GM12878 (cell line): ENCODE data around the gene MACF1. TPM values are rescaled to one million over a fixed set of nuclear protein-coding genes. Genes with fewer than 3 reads are reported as not detected.

Experiments used
- ATAC-seq: fragments of 200-7000 bp; cut with Tn5 transposase; 3 replicates; pipeline ENCODE4 v1.9.1; 2020; ENCODE audit warnings: mild to moderate bottlenecking, moderate library complexity
- BruUV-seq: library from RNA; stranded (reverse); fragments of 400-500 nt; replicated peaks from 2 replicates; lab custom pipeline; 2021; lab: Mats Ljungman, UMichigan
- CTCF ChIA-PET: fragments of 300-600 bp; sonication (Branson Sonifier 250); formaldehyde crosslinking; extraction: SDS; loops from one replicate; lab custom pipeline; 2021; ENCODE audit warnings: inconsistent platforms; lab: Yijun Ruan, JAX
- POLR2A ChIA-PET: fragments of 350-600 bp; formaldehyde crosslinking; extraction: SDS; loops from one replicate; lab custom pipeline; 2021; ENCODE audit warnings: inconsistent platforms; lab: Charles Lee
- RAD21 ChIA-PET: fragments of 300-600 bp; sonication (Branson Sonifier 250); formaldehyde crosslinking; loops from one replicate; lab custom pipeline; 2023; ENCODE audit warnings: antibody characterized with exemption; ENCODE audit not compliant: unreplicated experiment; lab: Charles Lee
- SMC1A ChIA-PET: fragments of 300-600 bp; sonication (Branson Sonifier 250); formaldehyde crosslinking; loops from one replicate; lab custom pipeline; 2023; ENCODE audit not compliant: unreplicated experiment, uncharacterized antibody; lab: Charles Lee
- DNase-seq: peaks from one replicate; pipeline ENCODE4 v3.0.0-alpha.2; 2011; ENCODE audit warnings: low read depth, low spot score
- FAIRE-seq: peaks from 3 replicates; lab custom pipeline; 2011; peaks lifted over from hg19 to GRCh38; lab: Jason Lieb, UNC
- H2AFZ ChIP-seq: 2 replicates; pipeline ENCODE4 v1.6.0; 2011; ENCODE audit warnings: low read depth, low read length, control low read depth; ENCODE audit not compliant: control insufficient read depth
- H3K27ac ChIP-seq: 2 replicates; pipeline ENCODE4 v1.5.1; 2011; ENCODE audit warnings: control low read depth; ENCODE audit not compliant: control insufficient read depth, insufficient read depth
- H3K27me3 ChIP-seq, 2 experiments: replicated peaks in 1 of 2; 2 replicates each; pipeline versions ENCODE4 v1.6.0 to v1.6.1; 2011; ENCODE audit warnings: low read length in 1 of 2; ENCODE audit not compliant: control insufficient read depth in 2 of 2, insufficient read depth in 2 of 2
- H3K36me3 ChIP-seq, 2 experiments: 2 replicates each; pipeline ENCODE4 v1.5.1; 2011; ENCODE audit warnings: low read length in 1 of 2; ENCODE audit not compliant: control insufficient read depth in 2 of 2, insufficient read depth in 2 of 2
- H3K4me1 ChIP-seq: 2 replicates; pipeline ENCODE4 v1.6.1; 2011; ENCODE audit warnings: mild to moderate bottlenecking, low read length, moderate library complexity, mixed read lengths; ENCODE audit not compliant: control insufficient read depth, insufficient read depth
- H3K4me2 ChIP-seq: 2 replicates; pipeline ENCODE4 v1.6.0; 2011; ENCODE audit warnings: control low read depth; ENCODE audit not compliant: control insufficient read depth, insufficient read depth
- H3K4me3 ChIP-seq: fragments of 200-600 bp; sonication (generic); 2 replicates; pipeline ENCODE4 v1.5.1; 2016
- H3K79me2 ChIP-seq: 2 replicates; pipeline ENCODE4 v1.6.0; 2011; ENCODE audit warnings: low read length; ENCODE audit not compliant: control insufficient read depth, insufficient read depth
- H3K9ac ChIP-seq: 2 replicates; pipeline ENCODE4 v1.8.0; 2011; ENCODE audit warnings: low read length, control low read depth, mixed read lengths; ENCODE audit not compliant: control insufficient read depth, insufficient read depth
- H3K9me3 ChIP-seq: replicated peaks from 3 replicates; pipeline ENCODE4 v1.5.1; 2011; ENCODE audit warnings: mild to moderate bottlenecking, low read length; ENCODE audit not compliant: control insufficient read depth, insufficient read depth
- H4K20me1 ChIP-seq: 2 replicates; pipeline ENCODE4 v1.6.0; 2011; ENCODE audit not compliant: control insufficient read depth, insufficient read depth
- GATAD2B ChIP-seq: fragments of 450-650 bp; conservative IDR thresholded peaks from 2 replicates; pipeline ENCODE4 v1.6.1; 2017; ENCODE audit warnings: low read depth, mild to moderate bottlenecking, moderate library complexity
- IKZF1 ChIP-seq: fragments of 450-650 bp; conservative IDR thresholded peaks from 2 replicates; pipeline ENCODE4 v1.6.1; 2017; ENCODE audit warnings: antibody characterized with exemption, mild to moderate bottlenecking
- LARP7 ChIP-seq: fragments of 450-650 bp; IDR thresholded peaks from 2 replicates; pipeline ENCODE4 v1.6.1; 2017; ENCODE audit warnings: mild to moderate bottlenecking
- MXI1 ChIP-seq: fragments of 150-350 bp; IDR thresholded peaks from 2 replicates; pipeline ENCODE4 v1.6.1; 2011; ENCODE audit warnings: low read depth, mild to moderate bottlenecking, inconsistent platforms, low read length, improper control_type of control experiment
- POLR2A ChIP-seq: IDR thresholded peaks from 2 replicates; pipeline ENCODE4 v1.6.1; 2011; ENCODE audit warnings: low read depth, mild to moderate bottlenecking, low read length
- ZNF217 ChIP-seq: fragments of 450-650 bp; IDR thresholded peaks from 2 replicates; pipeline ENCODE4 v1.6.1; 2017; ENCODE audit warnings: antibody characterized with exemption, mild to moderate bottlenecking
- WGBS: methylation state at CpG from one replicate; pipeline ENCODE4 v1.1.6; 2016; ENCODE audit warnings: low lambda C conversion rate; ENCODE audit not compliant: insufficient replicate concordance, insufficient coverage; ENCODE audit errors: missing lambda C conversion rate; 5-methylcytosine and 5-hydroxymethylcytosine counted together
- in situ Hi-C: fragments of 300-500 bp; cut with MboI; formaldehyde crosslinking; loops from 9 replicates; pipeline ENCODE4 v1.14.3; 2018; ENCODE audit warnings: mixed read lengths
- intact Hi-C: fragments of 100-400 bp; cut with micrococcal nuclease; formaldehyde crosslinking; loops from one replicate; pipeline ENCODE4 v1.14.2; 2022; ENCODE audit not compliant: unreplicated experiment
- polyA plus RNA-seq, 11 experiments: library from polyadenylated mRNA; depleted of rRNA in 4 of 11; unstranded in 6 of 11; stranded (reverse) in 5 of 11; fragments of >200 nt; fragmentation: Nextera tagmentation in 4 of 11; fragmentation: Illumina TruSeq in 1 of 11; extraction: Ambion mirVana in 4 of 11; extraction: Trizol in 1 of 11; gene quantifications; 1 replicate in 1 of 11; 2 replicates in 10 of 11; pipeline versions ENCODE4 v1.2.1 to v1.2.3, GENCODE V29; 2011 to 2016; ENCODE audit warnings: inconsistent platforms in 2 of 11, missing spikeins in 2 of 11, low read depth in 1 of 11
- total RNA-seq, 4 experiments: library from RNA; depleted of rRNA in 3 of 4; stranded (reverse); fragments of >200 nt in 3 of 4; fragmentation: Illumina TruSeq in 1 of 4; extraction: Trizol in 1 of 4; gene quantifications; 2 replicates each; pipeline versions ENCODE4 v1.2.1 to v1.2.3, GENCODE V29; 2013 to 2021
- TF ChIP-seq, protein P1 (sequence below): IDR thresholded peaks from 2 replicates; pipeline ENCODE4 v1.6.1; 2012; ENCODE audit warnings: low read depth, low read length, improper control_type of control experiment
- TF ChIP-seq, protein P2 (sequence below): fragments of 450-650 bp; conservative IDR thresholded peaks from 2 replicates; pipeline ENCODE4 v1.6.1; 2017; ENCODE audit warnings: mild to moderate bottlenecking, moderate library complexity
- TF ChIP-seq, protein P3 (sequence below): IDR thresholded peaks from 2 replicates; pipeline ENCODE4 v1.6.1; 2012; ENCODE audit warnings: mild to moderate bottlenecking, low read depth, low read length
- TF ChIP-seq, protein P4 (sequence below): IDR thresholded peaks from 2 replicates; pipeline ENCODE4 v1.6.1; 2011; ENCODE audit warnings: low read depth, low read length, improper control_type of control experiment, borderline replicate concordance

Gene MACF1
- total and polyA plus RNA-seq, 10 of the 15 experiments (the other 5 are each of a cell fraction or from before 2014, with no cell fraction given): 15.5 to 201 (median 76.9) TPM

DNA sequence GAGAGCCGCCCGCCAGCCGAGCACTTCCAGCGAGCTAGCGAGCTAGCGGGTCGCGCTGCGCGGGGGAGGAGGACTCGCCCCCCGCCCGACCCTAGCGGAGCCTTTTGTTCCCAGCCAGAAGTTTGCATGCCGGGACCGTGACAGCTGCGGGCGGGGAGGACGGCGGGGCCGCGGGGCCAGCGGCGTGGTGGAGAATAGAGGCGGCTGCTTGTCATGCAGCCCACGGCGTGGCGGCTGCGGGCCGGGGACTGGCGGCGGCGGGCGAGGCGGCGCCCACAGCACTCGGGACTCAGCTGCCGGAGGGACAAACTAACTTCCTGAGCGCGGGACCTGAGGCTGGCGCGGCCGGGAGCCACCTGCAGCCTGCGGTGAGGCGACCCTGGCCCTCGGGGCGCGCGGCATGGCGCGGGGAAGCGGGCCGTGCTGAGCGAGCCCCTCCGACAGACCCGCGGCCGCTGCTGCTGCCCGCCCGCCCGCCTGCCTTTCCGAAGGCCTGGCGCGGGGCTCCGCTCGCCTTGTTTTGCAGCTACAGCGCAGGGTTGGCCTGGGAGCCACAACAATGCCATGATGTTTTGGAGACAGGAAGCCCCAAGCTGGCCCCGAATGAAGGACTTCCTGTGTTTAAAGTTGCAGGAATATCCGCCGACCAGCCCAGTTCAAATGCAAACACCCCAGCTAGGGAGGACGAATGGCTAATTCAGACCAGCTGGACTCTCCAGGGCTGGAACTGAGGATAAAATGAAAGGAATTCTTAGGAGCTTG is 204.7 kb downstream of the MACF1 start:
- Histone ChIP-seq H2AFZ (no peak overlapping the region), H3K79me2 (peaks cover 6% of the 10 kb centered on the region), H4K20me1 (peaks cover 6% of the 10 kb centered on the region; the same call in 1 of the 2 replicates), H3K4me3 (peak overlapping the region; percentile 63), H3K4me1 (peaks cover 33% of the 10 kb centered on the region), H3K27me3 (no peaks in the 10 kb centered on the region), H3K27ac (no peak overlapping the region), H3K9me3 (no peaks in the 10 kb centered on the region), H3K36me3 (peaks cover 2 to 6% of the 10 kb centered on the region in 2 experiments), H3K9ac (peak overlapping the region; percentile 9; the same call in 1 of the 2 replicates), H3K4me2 (peak overlapping the region; percentile 68)
- RAD21 ChIA-PET: no interaction called here
- in situ Hi-C loops (no loop called here), intact Hi-C loops (no loop called here)
- CTCF ChIA-PET: interaction anchor here (0.8 to 3.7 kb wide), 10 partner anchors 11 to 225 kb away, joined by 3 to 23 read pairs (median 11); no protein-coding TSS in a partner anchor
- FAIRE-seq (no peak), ATAC-seq (no peak), DNase-seq (no peak)
- BruUV-seq: no TSS peak
- TF ChIP-seq LARP7: peak; percentile 54
- 0 out of 2 replicates have a peak, but pooled peaks have one; percentile 48 for TF ChIP-seq GATAD2B
- TF ChIP-seq, protein P1, sequence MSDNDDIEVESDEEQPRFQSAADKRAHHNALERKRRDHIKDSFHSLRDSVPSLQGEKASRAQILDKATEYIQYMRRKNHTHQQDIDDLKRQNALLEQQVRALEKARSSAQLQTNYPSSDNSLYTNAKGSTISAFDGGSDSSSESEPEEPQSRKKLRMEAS: no peak
- TF ChIP-seq POLR2A: peak; percentile 0; the same call in 1 of the 2 replicates
- TF ChIP-seq, protein P2, sequence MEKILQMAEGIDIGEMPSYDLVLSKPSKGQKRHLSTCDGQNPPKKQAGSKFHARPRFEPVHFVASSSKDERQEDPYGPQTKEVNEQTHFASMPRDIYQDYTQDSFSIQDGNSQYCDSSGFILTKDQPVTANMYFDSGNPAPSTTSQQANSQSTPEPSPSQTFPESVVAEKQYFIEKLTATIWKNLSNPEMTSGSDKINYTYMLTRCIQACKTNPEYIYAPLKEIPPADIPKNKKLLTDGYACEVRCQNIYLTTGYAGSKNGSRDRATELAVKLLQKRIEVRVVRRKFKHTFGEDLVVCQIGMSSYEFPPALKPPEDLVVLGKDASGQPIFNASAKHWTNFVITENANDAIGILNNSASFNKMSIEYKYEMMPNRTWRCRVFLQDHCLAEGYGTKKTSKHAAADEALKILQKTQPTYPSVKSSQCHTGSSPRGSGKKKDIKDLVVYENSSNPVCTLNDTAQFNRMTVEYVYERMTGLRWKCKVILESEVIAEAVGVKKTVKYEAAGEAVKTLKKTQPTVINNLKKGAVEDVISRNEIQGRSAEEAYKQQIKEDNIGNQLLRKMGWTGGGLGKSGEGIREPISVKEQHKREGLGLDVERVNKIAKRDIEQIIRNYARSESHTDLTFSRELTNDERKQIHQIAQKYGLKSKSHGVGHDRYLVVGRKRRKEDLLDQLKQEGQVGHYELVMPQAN: 0 out of 2 replicates have a peak, but pooled peaks have one; percentile 39
- no peak for TF ChIP-seq IKZF1
- TF ChIP-seq MXI1: peak; percentile 43; the same call in 1 of the 2 replicates
- TF ChIP-seq ZNF217: no peak
- TF ChIP-seq, protein P3, sequence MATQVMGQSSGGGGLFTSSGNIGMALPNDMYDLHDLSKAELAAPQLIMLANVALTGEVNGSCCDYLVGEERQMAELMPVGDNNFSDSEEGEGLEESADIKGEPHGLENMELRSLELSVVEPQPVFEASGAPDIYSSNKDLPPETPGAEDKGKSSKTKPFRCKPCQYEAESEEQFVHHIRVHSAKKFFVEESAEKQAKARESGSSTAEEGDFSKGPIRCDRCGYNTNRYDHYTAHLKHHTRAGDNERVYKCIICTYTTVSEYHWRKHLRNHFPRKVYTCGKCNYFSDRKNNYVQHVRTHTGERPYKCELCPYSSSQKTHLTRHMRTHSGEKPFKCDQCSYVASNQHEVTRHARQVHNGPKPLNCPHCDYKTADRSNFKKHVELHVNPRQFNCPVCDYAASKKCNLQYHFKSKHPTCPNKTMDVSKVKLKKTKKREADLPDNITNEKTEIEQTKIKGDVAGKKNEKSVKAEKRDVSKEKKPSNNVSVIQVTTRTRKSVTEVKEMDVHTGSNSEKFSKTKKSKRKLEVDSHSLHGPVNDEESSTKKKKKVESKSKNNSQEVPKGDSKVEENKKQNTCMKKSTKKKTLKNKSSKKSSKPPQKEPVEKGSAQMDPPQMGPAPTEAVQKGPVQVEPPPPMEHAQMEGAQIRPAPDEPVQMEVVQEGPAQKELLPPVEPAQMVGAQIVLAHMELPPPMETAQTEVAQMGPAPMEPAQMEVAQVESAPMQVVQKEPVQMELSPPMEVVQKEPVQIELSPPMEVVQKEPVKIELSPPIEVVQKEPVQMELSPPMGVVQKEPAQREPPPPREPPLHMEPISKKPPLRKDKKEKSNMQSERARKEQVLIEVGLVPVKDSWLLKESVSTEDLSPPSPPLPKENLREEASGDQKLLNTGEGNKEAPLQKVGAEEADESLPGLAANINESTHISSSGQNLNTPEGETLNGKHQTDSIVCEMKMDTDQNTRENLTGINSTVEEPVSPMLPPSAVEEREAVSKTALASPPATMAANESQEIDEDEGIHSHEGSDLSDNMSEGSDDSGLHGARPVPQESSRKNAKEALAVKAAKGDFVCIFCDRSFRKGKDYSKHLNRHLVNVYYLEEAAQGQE: no peak
- TF ChIP-seq, protein P4, sequence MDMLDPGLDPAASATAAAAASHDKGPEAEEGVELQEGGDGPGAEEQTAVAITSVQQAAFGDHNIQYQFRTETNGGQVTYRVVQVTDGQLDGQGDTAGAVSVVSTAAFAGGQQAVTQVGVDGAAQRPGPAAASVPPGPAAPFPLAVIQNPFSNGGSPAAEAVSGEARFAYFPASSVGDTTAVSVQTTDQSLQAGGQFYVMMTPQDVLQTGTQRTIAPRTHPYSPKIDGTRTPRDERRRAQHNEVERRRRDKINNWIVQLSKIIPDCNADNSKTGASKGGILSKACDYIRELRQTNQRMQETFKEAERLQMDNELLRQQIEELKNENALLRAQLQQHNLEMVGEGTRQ: no peak
- POLR2A ChIA-PET: interaction anchor here (0.5 to 0.6 kb wide), 2 partner anchors 19 to 145 kb away, joined by 3 to 4 read pairs; no protein-coding TSS in a partner anchor
- SMC1A ChIA-PET: interaction anchor here (1.1 to 2.9 kb wide), 9 partner anchors 10 to 217 kb away, joined by 3 to 15 read pairs (median 6); no protein-coding TSS in a partner anchor
- WGBS: 31% methylated on average over 53 of the region's 71 CpGs
